Renal pelvis (tissue), 3 donors: ENCODE measurements around the gene DNAJC6. TPM values are rescaled to one million over a fixed set of nuclear protein-coding genes. Genes with fewer than 3 reads are reported as not detected.

Experiments used
- polyA plus RNA-seq, 3 donors: library from polyadenylated mRNA; unstranded; fragments of 120-200 nt; gene quantifications; one replicate each; pipeline ENCODE4 v1.2.1, GENCODE V29; 2013; ENCODE audit not compliant: insufficient read length in 3 of 3

The DNAJC6 gene
- polyA plus RNA-seq, 3 donors = 5.6 to 8.0 (median 7.4) TPM

Other genes with a start within 250 kb of the DNAJC6 start
- 10 to 100 TPM; 44.8 to 69.9 (median 65.8) TPM for gene AK4, start 161.3 kb upstream of the DNAJC6 start, polyA plus RNA-seq
- 10 to 100 TPM in 1 of 3 donors, 1 to 10 TPM in 2; 7.7 to 10.9 (median 7.9) TPM for gene LEPR, start 111.1 kb downstream of the DNAJC6 start, polyA plus RNA-seq
- 100 to 1,000 TPM; 128 to 185 (median 165) TPM for gene LEPROT, start 111.1 kb downstream of the DNAJC6 start, polyA plus RNA-seq